DMS79 (cell line): Measurements from ENCODE around the gene TPP2.

ENCODE experiments used
- DNase-seq: peaks from one replicate; lab custom pipeline; 2025; lab: John Stamatoyannopoulos, UW

TPP2 gene

DNA sequence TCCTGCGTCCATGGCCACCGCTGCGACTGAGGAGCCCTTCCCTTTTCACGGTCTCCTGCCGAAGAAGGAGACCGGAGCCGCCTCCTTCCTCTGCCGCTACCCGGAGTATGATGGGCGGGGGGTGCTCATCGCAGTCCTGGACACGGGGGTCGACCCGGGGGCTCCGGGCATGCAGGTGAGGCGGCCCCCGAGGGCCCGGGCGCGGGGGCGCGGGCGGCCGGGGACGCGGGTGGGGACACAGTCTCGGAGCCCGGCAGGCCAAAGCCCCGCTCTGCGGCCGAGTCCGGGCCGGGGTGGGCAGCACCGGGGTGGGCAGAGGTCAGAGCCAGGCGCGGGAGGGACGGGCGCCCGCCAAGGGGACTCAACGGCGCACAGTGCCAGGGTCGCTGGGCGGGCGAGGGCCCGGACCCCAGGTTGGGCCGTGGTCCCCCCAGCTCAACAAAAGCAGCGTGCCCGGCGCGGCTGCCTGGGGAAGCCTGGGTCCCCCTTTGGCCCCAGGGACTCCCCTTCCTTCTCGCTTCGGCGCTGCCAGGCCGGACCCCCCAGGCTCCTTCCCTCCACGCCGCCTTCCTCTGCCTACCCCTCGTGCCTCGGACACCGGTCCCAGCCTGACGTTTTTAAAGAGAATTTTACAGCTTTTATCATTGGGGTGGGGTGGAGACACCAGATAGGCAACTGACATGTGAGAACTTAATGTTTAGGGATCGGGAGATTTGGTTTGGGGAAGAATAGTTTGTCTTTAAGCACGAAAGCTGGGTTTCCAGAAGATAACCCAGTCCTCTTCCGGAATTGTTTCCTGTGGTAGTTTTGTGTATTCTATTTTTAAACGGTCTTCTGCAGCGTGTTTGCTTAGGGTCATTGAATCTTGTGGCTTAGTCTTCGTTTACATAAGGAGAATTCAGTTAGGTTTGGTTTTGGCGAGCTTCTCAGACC lies 509 bp downstream of the TPP2 start:
- no peak for DNase-seq

DNA sequence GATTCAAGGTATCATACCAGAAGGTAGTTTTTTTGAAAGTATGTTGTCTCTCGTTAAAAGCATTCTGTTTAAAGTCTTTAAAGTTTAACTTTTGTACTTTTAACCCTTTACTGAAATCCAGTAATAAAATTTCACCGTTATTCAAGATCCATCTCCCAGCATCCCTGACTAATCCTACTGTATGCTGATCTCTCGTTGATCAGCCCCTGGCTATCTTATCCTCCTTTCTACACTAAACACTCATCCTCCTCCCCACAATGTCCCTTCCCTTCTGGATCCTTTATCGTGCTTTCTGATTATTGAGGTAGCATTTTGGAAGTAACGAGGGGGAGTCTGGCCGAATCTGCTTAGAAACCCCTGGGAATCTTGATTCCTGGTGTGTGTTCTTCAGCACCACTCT lies 1.3 kb downstream of the TPP2 start:
- no peak for DNase-seq

DNA sequence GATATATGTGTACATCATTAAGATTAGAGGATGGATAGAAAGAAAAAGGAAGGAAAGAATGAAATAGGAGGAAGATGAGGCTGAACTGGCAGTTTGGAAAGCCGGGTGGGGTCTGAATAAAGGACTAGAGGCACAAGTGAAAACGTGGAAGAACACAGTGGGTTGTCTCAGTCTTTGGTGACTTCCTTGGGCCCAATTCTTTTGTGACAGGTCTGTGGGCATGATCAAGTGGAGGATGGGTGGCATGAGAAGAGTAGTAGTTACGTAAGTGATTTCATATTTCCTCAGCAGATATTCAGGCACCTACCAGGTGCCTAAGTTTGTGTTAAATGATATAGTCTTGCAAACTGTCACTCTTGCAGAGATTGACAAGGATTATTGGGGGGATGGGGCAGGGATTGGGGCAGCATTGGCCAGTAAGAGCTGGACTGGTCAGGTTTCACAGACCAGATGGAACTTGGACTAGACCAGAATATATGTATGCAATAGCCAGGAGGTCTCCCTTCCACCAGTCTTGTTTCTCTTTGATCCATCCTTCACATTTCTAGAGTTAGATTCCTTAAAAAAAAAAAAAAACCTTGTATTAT lies 2.7 kb downstream of the TPP2 start:
- no peak for DNase-seq

DNA sequence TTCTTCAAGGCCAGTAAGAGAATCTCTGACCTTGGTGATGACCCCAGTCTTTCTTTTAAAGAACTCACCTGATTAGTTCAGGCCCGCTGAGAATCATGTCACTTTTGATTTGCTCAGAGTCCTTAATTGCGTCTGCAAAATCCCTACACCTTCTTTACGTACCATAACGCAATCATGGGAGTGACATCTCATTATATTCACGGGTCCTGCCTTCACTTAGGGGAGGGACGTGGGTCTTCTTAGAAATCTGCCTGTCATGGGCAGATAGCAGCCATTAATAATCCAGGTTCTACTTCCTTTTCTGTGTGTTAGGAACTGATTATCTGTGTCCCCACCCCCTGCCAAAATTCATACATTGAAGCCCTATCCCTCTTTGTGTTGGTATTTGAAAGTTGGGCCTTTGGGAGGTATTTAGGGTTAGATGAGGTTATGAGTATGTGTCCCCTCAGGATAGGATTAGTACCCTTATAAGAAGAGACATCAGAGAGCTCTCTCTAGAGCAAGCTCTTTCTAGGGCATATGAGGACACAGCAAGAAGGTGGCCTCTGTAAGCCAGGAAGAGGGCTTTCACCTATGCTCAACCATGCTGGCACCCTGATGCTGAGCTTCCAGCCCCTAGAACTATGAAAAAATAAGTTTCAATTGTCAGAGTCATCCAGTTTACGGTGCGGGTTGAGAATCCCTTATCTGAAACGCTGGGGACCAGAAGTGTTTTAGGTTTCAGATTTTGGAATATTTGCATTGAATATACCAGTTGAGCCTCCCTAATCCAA lies 9.9 kb downstream of the TPP2 start:
- DNase-seq = no peak

DNA sequence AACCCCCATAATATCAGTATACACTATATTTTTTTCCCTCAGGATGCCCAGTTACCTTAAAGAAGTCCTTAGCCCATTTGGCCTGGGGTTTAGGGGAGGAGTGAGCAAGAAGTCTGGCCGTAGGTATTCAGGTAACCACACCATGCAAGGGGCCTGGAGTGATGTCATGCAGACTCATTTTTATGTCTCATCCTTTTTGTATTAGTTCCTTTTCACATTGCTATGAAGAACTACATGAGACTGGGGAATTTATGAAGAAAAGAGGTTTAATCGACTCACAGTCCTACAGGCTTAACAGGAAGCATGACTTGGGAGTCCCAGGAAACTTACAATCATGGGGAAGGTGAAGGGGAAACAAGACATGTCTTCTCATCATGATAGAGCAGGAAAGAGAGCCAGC lies 12.2 kb downstream of the TPP2 start:
- DNase-seq = no peak

- DNase-seq = no peak
These were observed 12.9 kb downstream of the TPP2 start for GRCh38 chr13:102609696-102610095.

GRCh38 chr13:102610296-102610895 lies 13.6 kb downstream of the TPP2 start:
- no peak for DNase-seq

GRCh38 chr13:102617697-102618350 lies 21.0 kb downstream of the TPP2 start:
- DNase-seq = no peak

- DNase-seq = no peak
These were observed 23.7 kb downstream of the TPP2 start for GRCh38 chr13:102620516-102620915.

DNA sequence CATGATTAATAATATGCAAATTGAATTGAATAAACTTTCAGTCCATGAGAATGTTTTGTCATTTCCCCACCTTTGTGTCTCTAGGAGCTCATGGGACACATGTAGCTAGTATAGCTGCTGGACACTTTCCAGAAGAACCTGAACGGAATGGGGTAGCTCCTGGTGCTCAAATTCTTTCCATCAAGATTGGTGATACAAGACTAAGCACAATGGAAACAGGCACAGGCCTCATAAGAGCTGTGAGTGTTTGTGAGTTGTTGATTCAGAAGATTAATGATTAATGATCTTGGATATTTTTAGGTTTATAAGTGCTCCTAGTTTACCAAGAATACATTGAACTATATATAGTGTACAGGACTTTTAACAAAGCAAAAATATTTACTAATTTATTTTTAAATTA lies 30.1 kb downstream of the TPP2 start:
- no peak for DNase-seq

DNA sequence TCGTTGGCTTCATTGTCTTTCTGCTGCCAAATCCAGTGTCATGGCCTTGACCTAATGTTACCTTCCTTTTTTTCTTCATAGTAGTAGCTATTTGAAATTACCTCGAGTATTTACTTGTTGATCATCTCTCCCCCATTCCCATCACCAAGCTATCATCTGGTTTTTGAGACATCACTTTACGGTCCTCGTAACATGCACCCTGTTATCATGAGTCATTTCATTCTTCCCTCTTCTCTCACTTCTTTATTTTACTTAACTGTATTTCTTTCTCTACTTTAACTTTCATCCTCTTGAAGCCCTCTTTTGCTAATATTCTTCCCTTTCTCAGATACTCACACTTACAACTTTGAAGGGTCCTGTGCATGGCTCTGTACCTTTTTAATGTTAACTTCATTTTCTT lies 31.8 kb downstream of the TPP2 start:
- DNase-seq = no peak

DNA sequence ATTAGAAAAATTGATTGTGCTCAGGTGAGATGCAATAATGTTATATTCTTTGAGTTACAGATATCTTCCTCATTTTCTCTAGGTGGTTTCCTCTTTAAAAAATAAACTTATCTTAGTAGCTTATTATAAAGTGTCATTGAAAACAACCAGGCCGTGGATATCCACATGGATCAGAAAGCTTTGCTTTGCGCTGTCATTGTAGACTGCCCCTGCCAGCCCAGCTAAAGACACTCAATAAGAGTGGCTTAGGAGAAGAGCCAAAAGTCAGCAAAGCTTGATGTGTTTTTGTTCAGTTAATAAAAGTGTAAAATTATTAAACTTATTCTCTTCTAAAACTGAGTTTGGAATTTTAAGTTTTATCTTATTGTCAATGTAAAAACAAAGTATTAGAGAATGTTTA lies 34.4 kb downstream of the TPP2 start:
- no peak for DNase-seq

GRCh38 chr13:102638741-102639140 lies 42.0 kb downstream of the TPP2 start:
- DNase-seq = no peak

DNA sequence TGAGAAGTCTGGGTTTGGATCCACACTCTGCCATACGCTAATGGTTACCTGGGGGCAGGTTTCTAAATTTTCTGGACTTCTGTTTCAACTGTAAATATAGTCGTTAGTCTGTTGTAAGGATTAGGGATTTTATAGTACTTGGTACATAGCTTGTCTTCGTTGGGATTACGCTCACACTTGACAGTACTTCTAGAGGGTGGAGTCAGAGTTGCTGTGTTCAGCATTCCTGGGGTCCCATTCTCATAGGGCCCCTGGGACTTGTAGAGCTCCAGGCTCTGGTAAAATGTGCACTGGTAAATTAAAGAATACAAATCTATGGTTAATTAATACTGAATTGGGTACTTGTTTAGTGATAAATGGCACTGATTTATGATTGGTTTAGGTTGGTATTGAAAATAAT lies 45.2 kb downstream of the TPP2 start:
- DNase-seq = peak; percentile 87

DNA sequence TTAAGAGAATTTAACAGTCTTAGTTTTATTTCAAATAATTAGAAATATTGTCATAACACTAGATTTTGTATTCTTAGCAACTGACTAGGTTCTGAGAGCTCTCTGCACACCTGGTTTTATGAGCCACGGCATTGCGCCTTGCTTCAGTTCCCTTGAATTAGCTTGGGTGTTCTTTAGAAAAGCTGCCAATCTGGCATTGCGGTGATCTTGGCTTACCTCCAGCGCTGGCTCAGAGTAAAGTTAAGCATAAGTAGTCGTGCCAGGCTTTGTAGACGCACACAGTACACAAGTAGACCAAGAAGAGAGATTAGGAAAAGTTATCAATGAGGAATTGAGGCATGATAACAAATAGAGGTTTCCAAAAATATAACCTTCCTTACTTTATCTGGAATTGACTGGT lies 45.7 kb downstream of the TPP2 start:
- peak; percentile 99 for DNase-seq

GRCh38 chr13:102643656-102644055 lies 46.9 kb downstream of the TPP2 start:
- DNase-seq = no peak

DNA sequence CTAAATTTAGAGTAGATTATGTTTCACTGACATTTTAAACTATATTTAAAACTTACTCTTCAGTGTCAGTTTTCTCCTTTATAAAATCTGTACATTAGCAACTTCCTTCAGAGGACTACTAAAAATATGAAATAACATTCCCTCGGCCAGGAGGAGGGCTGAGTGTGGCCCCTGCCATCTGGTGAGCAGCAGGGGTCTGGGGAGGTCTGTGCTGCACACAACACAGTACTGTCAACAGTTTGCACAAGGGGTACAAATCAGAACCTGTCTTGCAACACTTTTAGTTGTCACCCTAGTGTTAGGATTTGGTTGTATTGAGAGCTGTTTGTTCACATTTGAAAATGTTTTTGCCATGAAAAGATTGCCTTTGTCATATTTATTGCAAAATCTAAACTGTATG lies 48.9 kb downstream of the TPP2 start:
- no peak for DNase-seq

- DNase-seq = no peak
These were observed 51.3 kb downstream of the TPP2 start for GRCh38 chr13:102648046-102648445.

- no peak for DNase-seq
These were observed 53.7 kb downstream of the TPP2 start for GRCh38 chr13:102650444-102650843.

DNA sequence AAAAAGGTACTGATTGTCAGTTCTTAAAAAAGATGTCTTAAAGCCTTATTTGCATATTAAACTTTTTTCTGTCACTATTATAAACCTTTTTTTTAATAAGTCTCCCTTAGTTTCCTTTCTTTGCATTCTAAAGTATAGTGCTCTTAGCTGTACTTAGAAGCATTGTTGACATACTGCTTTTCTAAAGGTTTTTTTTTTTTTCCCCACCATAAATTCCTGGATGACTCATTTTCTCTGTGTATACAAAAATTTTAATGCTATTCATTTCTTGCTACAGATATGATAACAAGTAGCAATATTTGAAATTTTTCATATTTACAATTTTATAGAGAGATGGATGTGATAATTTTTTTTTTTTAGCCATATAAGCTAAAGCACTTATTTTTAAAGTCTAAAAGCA lies 54.6 kb downstream of the TPP2 start:
- DNase-seq = no peak

GRCh38 chr13:102651892-102652291 lies 55.1 kb downstream of the TPP2 start:
- DNase-seq = no peak

DNA sequence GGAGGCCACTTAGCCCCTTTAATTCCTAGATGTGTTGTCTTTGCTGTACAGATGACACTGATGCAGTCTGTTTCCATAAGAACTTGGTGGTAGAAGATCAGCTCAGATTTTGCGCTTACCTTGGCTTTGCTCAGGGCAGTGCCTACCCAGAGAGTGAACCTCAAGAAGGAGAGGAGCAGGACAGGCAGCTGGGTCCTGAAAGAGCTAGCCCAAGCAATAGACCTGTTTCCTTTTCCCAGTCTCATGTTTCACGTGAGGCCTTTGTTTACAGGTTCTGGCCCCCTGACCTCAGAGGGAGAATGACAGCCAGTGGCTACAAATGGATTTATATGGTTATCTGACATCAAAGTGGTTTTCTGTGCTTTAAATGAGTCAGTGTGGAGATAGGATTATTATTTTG lies 58.0 kb downstream of the TPP2 start:
- DNase-seq = no peak
